Inferior parietal cortex (tissue), 1 donor: ENCODE measurements around the gene DELE1.
"Not testable (repeated sequence)": the region's sequence is repeated elsewhere in the genome, so short reads cannot be mapped to it uniquely, and the experiment has no call there.

Source experiments
- DNase-seq: peaks from one replicate; pipeline ENCODE4 v3.0.0-alpha.2; 2016; ENCODE audit errors: extremely low spot score

The DELE1 gene

DNA sequence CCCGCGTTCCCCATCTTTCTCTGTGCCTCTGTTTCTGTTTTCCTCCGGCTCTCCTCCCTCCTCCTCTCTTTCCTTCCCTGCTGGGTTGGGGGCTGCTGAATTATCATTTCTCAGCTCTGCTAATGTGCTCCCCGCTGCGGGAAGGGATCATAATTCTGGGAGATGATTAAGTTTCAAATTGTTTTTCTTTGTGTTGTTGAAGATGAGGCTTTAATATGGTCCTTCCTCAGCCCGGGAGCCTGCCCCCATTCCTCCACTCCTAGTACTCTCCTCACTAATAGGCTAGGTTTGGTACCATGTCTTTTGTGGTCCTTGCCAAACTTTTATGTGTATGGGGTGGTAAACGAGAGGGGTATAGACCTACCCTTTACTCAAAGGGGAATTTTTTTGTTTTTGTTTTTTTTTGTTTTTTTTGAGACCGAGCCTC, 39.8 kb upstream of the DELE1 start:
- no peak for DNase-seq

DNA sequence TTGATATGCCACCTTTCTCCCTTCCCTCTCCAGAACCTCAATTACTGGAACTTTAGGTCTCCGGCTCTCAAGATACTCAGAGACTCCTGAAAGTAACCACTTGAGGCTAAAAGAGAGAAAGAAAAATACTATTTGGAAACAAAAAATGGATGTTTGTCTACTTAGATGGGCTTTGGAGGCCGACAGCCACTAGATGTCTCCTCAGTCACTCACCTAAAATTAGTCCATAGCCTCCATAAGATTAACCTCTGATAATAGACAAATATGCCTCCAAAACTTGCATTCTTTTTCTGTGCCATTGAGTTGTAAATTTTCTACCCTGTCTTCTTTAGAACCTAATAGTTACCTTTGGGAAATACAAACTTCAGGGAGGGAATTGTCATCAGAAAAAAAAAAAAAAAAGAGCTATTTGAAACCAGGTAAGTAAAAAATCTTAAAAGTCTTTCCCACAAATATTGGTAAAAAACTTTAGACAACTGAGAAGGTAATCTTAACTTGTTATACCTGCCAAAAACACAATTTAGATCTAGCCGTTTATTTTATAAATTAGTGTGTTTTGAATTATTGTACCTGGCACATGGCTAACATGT, 34.3 kb upstream of the DELE1 start:
- no peak for DNase-seq

DNA sequence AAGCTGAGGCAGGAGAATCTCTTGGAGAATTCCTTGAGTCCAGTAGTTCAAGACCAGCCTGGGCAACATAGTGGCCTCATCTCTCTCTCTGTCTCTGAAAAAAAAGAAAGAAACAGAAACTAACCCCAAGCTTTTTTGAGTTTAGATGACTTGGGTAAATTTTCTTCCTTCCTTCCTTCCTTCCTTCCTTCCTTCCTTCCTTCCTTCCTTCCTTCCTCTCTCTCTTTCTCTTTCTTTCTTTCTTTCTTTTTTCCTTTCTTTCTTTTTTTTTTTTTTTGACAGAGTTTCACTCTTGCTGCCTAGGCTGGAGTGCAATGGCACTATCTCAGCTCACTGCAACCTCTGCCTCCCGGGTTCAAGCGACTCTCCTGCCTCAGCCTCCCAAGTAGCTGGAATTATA, 33.2 kb upstream of the DELE1 start:
- DNase-seq, result not testable (repeated sequence)

GRCh38 chr5:141897425-141897824, 26.2 kb upstream of the DELE1 start:
- DNase-seq, result no peak

- peak; percentile 22 for DNase-seq
Measured at GRCh38 chr5:141898448-141899049, 25.1 kb upstream of the DELE1 start.

DNA sequence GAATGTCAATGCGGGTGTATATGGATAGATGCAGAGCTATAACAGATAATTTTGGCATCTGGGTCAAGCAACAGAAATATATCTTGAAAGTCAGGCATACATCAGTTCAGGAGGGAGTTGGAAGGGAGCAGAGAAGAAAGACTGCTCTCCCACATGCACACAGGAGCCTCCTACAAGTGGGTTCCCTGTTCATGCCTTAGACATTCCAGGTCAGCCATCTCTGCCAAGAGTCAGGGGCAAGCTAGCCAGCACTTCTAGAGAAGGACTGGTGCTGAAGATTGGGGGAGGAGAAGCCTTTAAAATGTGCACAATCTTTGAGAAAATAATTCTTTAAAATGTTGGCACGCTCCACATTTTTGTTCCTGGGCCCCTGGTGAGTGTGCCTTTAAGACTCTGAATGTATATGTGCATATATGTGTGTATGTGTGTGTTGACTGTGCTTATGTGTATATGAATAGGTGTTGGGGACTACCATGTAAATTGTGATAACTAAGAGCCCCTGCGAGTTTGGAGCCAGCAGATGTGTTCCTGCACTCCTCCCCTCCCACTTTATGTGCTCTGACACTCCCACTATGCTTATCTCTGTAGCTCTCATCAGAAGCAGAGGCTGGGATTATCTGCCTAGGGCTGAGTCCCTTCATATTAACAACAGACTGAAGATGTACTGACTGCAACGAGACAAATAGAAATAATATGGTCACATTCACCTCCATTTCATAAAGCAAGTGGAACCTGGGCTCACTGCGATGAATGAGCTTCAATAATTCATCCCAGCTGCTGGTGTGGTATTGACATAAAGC, 21.5 kb upstream of the DELE1 start:
- DNase-seq, result no peak

GRCh38 chr5:141903261-141903660, 20.4 kb upstream of the DELE1 start:
- DNase-seq, result no peak

DNA sequence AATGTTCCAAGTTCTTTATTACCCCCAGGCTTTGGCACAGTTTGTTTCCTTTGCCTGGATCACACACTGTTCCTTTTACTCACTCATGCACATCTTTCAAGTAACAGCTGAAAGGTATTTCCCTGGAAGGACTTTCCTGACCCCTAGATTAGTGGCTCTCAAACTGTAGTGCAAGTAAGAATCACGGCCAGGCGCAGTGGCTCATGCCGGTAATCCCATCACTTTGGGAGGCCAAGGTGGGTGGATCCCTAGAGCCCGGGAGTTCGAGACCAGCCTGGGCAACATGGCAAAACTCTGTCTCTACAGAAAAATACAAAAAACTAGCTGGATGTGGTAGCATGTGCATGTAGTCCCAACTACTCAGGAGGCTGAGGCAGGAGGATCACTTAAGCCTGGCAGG, 19.1 kb upstream of the DELE1 start:
- no peak for DNase-seq

GRCh38 chr5:141906517-141906916, 17.2 kb upstream of the DELE1 start:
- no peak for DNase-seq

DNA sequence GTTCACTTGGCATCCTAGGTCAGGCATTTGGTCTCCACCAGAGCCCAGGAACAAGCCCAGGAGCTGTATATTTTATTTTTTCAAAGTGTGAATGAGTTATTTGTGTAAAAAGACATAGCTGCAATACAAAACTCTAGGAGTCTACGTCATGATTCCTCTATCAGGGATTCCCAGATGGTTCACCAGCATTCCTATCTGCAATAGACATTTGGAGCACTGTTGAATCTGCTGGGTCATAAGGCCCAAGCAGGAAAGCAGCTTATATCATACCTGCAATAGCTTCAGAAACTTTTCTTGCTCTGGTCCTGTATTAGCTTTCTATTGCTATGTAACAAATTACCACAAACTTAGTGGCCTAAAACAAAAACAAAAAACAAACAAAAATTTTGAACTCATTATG, 16.7 kb upstream of the DELE1 start:
- no peak for DNase-seq

DNA sequence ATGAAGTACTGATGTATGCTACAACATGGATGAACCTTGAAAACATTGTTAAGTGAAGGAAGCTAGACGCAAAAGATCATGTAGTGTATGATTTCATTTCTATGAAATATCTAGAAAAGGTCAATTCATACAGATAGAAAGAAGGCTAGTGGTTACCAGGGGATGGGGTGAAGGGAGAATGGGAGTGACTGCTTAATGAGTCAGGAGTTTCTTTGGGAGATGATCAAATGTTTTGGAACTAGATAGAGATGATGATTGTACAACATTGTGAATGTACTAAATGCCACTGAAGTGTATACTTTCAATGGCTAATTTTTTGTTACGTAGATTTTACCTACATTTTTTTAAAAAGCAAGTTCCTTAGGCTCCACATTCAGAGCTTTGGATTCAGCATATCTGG, 14.9 kb upstream of the DELE1 start:
- DNase-seq, result no peak

- DNase-seq, result no peak
Measured at GRCh38 chr5:141909212-141909611, 14.5 kb upstream of the DELE1 start.

- no peak for DNase-seq
Measured at GRCh38 chr5:141910271-141910673, 13.4 kb upstream of the DELE1 start.

DNA sequence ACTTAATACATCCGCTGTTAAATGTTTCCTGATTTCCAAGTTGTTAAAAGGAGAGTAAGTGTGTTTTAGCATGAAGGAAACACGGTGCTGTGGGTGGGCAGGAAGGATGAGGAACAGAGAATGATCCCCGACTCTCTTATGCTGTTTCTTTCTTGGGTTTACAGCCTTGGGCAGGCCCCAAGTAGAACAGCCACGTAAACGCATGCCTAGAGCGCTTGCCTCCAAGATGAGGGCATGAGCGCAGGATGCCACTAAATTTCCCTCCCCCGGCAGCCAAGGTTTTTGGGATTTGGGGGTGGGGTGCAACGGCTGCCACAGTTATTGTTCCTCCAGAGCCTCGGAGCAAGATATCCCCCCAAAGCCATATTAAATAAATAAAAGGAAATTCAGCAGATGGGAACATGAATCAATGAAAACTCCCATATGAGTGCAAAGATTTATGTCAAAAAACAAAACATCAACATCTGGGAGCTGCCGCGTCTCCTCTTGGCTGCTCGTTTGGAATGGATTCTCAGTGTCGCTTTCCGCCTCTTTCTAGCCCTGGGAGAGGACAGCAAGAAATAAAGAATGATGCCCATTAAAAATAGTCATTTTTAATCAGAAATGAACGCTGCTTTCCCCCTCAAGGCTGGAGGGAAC, 10.0 kb upstream of the DELE1 start:
- peak; percentile 34 for DNase-seq

GRCh38 chr5:141914199-141914743, 9.4 kb upstream of the DELE1 start:
- peak; percentile 58 for DNase-seq

- no peak for DNase-seq
Measured at GRCh38 chr5:141914797-141915196, 8.9 kb upstream of the DELE1 start.

- DNase-seq, result no peak
Measured at GRCh38 chr5:141915881-141916336, 7.8 kb upstream of the DELE1 start.

GRCh38 chr5:141916522-141916921, 7.1 kb upstream of the DELE1 start:
- DNase-seq, result no peak

- DNase-seq, result no peak
Measured at GRCh38 chr5:141917760-141918159, 5.9 kb upstream of the DELE1 start.

GRCh38 chr5:141919218-141920119, 4.2 kb upstream of the DELE1 start:
- DNase-seq, result no peak

DNA sequence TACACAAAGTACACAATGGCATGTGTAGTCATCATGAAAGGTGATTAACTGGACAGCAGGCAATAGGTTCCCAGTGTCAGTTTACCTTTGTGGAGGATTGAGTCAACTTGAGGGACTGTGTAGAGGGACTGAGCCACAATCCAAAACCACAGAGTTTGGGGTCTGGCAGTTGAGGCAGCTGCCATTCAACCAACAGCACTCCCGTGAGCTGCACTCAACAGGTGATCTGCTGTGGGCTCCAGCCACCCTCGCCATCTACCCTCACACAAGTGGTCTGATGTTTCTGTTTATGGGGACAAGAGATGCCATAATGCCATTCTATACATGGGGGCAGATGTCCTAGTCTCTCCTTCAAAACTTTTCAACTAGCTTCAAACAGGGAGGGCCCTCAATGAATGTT, 2.9 kb upstream of the DELE1 start:
- DNase-seq, result no peak
